Measurements from ENCODE around the gene FANCD2OS.

Gene FANCD2OS

GRCh38 chr3:10055097-10055496, 53.0 kb downstream of the FANCD2OS start:
- no peak for DNase-seq (ENCODE audit: low read depth)
- H3K4me3 ChIP-seq (ENCODE audit: low read depth, low read length) = no peak overlapping the region
- TF ChIP-seq CTCF (IDR thresholded peaks at IDR 0.05; ENCODE audit: low read depth, low read length, missing control alignments) = no peak
